Stimulated activated CD8-positive, alpha-beta memory T cell treated with anti-CD3 and anti-CD28 coated beads, Interleukin-7, amount 100 ng/mL, for 48 hours (primary cell): ENCODE data around the gene C2CD2L.
A peak's percentile ranks its signal among the peaks of the same experiment; 100 is the strongest.
"Not testable (repeated sequence)": the region's sequence is repeated elsewhere in the genome, so short reads cannot be mapped to it uniquely, and the experiment has no call there.

ENCODE experiments used
- DNase-seq, 2 donors: peaks; one replicate each; pipeline ENCODE4 v3.0.0-alpha.2; 2020; ENCODE audit warnings: low read depth in 1 of 2; ENCODE audit errors: extremely low read depth in 1 of 2

C2CD2L gene

DNA sequence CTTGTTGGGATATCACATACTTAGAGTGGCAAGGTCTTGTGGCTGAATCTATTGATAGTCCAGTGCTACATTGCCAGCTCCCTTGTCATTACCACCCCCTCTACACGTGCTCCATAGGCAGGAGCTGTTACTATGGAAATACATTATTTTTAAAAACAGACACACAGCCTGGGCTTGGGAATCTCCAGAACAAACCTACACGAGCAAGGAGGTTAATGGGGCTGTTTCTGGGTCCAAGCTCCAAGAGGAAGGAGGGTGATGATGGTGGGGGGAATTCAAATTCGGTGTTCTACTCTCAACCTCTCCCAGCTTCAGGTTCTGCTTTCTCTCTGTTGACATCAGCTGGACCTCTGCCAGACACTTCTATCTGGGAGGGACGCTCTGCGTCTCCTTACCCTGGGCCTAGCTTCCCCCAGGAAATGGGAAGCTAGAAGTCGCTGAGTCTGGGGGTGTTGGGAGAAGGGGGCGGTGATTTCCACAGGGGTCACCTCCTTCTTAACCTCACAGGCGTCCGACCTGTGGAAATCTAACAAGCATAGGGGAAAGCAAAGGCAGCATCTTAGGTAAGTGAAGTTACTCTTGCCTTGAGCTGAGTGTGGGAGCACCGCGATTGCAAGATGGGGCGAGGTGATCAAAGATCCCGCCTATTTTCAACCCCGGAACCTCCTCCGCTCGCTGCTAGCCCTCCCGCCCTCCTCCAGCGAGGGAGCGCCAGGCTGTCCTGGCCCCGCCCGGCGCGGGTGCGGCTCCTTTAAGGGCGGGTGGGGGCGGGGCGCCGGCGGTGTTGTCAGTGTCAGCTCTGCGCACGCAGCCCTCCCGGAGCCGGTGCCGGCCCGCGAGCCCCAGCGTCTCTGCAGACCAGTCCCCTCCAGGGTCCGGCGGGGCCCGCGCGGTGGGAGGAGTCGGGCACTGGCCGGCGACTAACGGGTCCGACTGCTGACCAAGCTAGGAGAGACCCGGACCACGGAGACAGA is at the start of gene C2CD2L:
TSS of gene C2CD2L (plus strand) at position 781 of the 974 bp plus-strand sequence. CDS start 398 bp downstream, outside the sequence.
- peak; percentile 86 to 89 for DNase-seq

DNA sequence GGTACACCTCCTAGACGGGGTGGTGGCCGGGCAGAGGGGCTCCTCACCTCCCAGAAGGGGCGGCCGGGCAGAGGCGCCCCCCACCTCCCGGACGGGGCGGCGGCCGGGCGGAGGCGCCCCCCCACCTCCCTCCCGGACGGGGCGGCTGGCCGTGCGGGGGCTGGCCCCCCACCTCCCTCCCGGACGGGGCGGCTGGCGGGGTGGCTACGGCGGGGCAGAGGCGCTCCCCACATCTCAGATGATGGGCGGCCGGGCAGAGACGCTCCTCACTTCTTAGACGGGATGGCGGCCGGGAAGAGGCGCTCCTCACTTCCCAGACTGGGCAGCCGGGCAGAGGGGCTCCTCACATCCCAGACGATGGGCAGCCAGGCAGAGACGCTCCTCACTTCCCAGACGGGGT is 48.0 kb upstream of the C2CD2L start:
- DNase-seq: not testable (repeated sequence)

- DNase-seq: no peak
Observed at GRCh38 chr11:119061256-119061655, 45.9 kb upstream of the C2CD2L start.

DNA sequence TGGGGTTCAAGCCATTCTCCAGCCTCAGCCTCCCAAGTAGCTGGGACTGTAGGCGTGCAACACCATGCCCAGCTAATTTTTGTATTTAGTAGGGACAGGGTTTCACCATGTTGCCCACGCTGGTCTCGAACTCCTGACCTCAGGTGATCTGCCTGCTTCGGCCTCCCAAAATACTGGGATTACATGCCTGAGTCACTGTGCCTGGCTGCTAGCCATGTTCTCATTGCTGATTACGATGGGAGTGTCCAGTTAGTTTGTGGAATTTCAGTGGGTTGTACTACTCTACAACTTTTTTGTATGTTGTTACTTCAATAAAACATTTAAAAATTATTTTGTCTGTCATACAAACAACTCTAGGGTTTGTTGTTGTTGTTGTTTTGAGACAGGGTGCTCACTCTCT is 44.4 kb upstream of the C2CD2L start:
- no peak for DNase-seq

GRCh38 chr11:119065369-119065768 is 41.8 kb upstream of the C2CD2L start:
- DNase-seq: peak in 1 of 2 donors; percentile 18

DNA sequence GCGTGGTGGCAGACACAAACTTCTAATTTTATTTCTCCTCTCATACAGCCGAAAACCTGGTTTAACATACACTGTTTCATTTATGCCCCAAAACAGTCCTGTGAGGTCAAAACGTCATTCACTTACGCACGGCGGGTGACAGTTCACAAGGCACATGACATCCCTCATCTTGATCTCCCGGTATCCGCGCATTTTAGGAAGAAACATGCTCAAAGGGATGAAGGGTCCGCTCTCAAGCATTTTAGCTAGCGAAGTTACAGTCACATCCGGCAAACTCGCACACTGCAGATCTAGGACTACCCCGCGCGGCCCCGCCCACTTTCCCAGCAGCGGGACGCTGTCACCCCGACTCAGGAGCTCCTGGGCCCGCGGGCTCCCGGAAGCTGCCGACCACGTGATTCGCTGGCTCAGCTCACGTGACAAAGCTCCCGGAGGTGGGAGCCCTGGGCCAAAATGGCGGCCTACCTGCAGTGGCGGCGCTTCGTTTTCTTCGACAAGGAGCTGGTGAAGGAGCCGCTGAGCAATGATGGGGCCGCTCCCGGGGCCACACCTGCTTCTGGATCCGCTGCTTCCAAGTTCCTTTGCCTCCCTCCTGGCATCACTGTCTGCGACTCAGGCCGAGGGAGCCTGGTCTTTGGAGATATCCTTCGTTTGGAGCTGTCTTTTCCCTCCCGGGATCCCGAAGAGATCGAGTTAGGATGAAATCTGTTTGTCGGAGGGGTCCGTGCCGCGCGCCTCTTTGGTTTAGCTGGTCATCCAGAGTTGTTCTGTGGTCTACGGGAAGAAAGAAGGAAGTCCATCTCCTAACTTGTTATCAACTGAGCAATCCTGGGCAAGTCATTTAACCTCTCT is 39.5 kb upstream of the C2CD2L start, which contains the start of gene VPS11:
TSS of gene VPS11 (plus strand) at position 448 of the 852 bp plus-strand sequence. CDS start at position 454, 6 bp downstream.
- DNase-seq: peak; percentile 96 to 97

- no peak for DNase-seq
Observed at GRCh38 chr11:119077839-119078238, 29.3 kb upstream of the C2CD2L start.

DNA sequence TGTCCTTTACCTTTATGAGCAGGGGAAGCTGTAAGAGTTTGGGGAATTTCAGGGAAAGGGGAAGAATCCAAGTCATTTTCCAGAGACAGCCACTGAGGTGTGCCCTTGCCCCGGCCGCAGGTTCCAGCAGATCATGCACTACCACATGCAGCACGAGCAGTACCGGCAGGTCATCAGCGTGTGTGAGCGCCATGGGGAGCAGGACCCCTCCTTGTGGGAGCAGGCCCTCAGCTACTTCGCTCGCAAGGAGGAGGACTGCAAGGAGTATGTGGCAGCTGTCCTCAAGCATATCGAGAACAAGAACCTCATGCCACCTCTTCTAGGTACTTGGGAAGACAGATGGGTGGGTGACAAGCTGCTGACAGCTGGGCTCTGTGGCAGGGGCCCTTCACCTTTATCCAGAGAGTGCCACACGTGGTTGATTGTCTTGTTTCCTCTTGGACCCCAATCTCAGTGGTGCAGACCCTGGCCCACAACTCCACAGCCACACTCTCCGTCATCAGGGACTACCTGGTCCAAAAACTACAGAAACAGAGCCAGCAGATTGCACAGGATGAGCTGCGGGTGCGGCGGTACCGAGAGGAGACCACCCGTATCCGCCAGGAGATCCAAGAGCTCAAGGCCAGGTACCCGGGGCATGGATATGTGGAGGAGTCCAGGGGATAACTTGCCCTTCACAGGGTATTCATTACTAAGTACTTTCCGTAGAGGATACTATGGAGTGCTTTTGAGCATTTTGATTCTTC is 28.3 kb upstream of the C2CD2L start:
- no peak for DNase-seq

GRCh38 chr11:119081682-119082260 is 25.4 kb upstream of the C2CD2L start:
- no peak for DNase-seq

DNA sequence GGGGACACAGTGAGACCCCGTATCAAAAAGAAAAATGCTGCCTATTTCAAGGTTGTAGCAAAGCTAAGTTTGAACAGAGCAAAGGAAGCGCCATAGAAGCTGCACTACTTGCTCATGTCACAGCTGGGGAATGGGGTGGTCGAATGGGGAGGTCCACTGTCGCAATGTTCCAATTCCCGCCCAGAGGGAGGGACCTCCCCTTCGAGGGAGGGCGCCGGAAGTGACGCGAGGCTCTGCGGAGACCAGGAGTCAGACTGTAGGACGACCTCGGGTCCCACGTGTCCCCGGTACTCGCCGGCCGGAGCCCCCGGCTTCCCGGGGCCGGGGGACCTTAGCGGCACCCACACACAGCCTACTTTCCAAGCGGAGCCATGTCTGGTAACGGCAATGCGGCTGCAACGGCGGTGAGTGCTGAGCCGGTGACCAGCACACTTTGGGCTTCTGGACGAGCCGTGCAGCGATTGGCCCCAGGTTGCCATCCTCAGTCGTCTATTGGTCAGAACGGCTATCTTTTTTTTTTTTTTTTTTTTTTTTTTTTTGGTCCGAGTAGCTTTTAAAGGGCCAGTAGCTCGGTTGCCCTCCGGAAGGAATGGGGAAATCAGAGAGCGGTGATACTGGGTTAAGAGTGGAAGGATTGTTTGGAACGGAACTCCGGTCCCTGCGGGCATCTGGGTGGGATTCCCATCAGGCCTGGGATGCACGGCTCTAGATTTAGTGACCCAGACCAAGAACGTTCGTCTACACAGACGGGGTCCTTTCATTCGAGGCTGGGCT is 22.3 kb upstream of the C2CD2L start, which contains the start of gene HMBS:
TSS of gene HMBS (plus strand) at position 219 of the 774 bp plus-strand sequence. CDS start at position 372, 153 bp downstream.
- peak; percentile 87 to 89 for DNase-seq

- DNase-seq: no peak
Observed at GRCh38 chr11:119085437-119085847, 21.7 kb upstream of the C2CD2L start.

DNA sequence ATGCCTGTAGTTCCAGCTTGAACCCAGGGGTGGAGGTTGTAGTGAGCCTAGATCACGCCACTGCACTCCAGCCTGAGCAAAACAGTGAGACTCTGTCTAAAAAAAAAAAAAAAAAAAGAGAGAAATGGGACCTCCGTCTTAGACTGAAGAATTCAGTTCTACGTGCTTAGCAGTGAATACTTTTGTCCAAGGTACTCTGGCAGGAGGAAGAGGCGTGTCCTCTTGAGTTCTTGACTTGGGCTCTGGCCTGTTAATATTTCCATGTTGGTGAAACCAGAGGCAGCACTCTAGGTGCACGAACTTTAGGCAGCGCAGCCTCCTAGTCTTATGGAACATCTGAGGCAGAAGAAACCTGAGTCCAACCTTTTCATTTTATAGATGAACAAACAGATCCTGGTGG is 20.0 kb upstream of the C2CD2L start:
- no peak for DNase-seq

DNA sequence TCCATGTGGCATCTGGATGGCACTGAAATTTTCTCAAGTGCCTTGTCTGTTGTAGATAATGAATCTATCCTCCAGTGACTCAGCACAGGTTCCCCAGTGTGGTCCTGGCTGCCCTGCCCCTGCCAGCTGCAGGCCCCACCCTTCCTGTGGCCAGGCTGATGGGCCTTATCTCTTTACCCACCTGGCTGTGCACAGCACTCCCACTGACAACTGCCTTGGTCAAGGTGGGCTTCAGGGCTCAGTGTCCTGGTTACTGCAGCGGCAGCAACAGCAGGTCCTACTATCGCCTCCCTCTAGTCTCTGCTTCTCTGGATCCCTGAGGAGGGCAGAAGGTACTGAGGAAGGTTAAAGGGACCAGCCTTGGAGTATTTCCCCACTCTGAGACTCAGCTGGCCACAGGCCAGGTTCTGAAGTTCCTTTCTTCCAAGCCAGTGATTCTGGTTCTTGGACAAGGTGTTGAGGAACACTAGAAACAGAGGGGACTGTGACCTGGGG is 19.4 kb upstream of the C2CD2L start:
- no peak for DNase-seq

DNA sequence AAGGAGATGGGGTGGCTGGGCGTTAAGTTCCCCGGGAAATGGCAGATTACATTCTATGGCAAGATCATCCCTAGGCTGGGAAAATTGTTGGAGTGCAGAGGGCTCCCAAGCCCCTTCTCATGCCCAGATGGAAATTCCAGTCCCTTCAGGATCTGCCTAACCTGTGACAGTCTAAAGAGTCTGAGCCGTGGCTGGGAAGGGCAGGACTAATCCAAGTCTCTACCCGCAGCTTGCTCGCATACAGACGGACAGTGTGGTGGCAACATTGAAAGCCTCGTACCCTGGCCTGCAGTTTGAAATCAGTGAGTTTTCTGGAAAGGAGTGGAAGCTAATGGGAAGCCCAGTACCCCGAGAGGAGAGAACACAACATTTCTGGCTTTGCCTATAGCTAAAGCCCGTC is 18.7 kb upstream of the C2CD2L start:
- DNase-seq: no peak

- no peak for DNase-seq
Observed at GRCh38 chr11:119089319-119089718, 17.8 kb upstream of the C2CD2L start.

DNA sequence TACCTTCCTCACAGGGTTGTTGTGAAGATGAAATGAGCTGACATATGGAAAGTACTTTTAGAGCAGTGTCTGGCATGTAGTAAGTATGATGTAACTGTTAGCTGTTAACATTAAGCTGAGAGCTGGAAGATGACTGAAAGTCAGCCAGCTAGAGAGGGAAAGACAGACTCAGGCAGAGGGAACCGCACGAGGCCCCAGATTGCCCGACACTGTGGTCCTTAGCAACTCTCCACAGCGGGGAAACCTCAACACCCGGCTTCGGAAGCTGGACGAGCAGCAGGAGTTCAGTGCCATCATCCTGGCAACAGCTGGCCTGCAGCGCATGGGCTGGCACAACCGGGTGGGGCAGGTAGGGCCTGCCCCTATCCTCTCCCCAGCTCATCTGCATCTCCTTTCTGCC is 16.0 kb upstream of the C2CD2L start:
- DNase-seq: no peak

DNA sequence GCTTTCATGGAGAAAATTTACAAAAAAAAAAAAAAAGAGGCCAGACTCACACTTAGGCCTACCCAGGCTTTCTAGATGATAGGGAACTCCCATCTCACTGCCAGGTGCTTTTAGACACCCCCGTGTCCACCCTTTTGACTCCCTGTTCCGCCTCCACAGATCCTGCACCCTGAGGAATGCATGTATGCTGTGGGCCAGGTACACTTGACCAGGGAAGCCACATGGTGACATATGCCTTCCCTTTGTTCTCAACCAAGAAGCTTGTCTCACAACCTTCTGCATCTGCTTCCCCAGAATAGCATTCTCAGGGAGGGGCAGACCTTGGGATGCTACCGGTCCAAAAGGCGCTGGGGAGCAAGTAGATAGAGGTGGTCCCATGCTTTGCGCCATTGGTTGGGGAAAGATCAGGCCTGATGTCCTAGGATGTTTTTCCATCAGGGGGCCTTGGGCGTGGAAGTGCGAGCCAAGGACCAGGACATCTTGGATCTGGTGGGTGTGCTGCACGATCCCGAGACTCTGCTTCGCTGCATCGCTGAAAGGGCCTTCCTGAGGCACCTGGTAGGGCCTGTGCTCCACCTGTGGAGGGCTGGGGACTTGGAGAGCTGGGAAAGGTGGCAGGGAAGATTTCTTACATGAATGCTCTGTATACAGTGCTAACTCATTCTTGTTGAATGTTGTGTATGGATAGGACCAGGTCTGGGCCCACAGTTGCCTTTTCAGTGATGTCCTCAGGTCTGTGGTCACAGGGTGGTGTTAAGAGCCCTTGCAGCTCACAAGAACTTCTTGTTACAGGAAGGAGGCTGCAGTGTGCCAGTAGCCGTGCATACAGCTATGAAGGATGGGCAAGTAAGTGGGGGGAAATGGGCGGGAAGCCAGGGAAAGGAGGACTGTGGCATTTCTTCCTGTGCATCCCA is 14.9 kb upstream of the C2CD2L start:
- DNase-seq: no peak
